HepG2 (cell line): ENCODE measurements around the gene OSGIN1. TPM values are rescaled to one million over a fixed set of nuclear protein-coding genes. Genes with fewer than 3 reads are reported as not detected.
A peak's percentile ranks its signal among the peaks of the same experiment; 100 is the strongest.

ENCODE experiments used
- CTCF ChIP-seq: sonication (generic); formaldehyde crosslinking; IDR thresholded peaks from 2 replicates; pipeline ENCODE4 v1.5.0; 2020; ENCODE audit warnings: mild to moderate bottlenecking, missing genetic modification reagents, moderate library complexity
- GATAD1 ChIP-seq: IDR thresholded peaks from 2 replicates; pipeline ENCODE4 v1.6.1; 2016; ENCODE audit warnings: missing genetic modification reagents, missing compliant biosample characterization
- MED1 ChIP-seq: sonication (generic); formaldehyde crosslinking; IDR thresholded peaks from 2 replicates; pipeline ENCODE4 v1.4.0; 2020; ENCODE audit warnings: missing genetic modification reagents
- PAF1 ChIP-seq: IDR thresholded peaks from 2 replicates; pipeline ENCODE4 v1.6.1; 2016; ENCODE audit warnings: missing genetic modification reagents, missing compliant biosample characterization
- RBAK ChIP-seq: sonication (generic); formaldehyde crosslinking; IDR thresholded peaks from 2 replicates; pipeline ENCODE4 v1.5.1; 2020; ENCODE audit warnings: mild to moderate bottlenecking, missing genetic modification reagents
- TARDBP ChIP-seq: sonication (generic); formaldehyde crosslinking; IDR thresholded peaks from 2 replicates; pipeline ENCODE4 v1.8.0; 2022; ENCODE audit warnings: mild to moderate bottlenecking, missing genetic modification reagents
- THYN1 ChIP-seq: sonication (generic); formaldehyde crosslinking; IDR thresholded peaks from 2 replicates; pipeline ENCODE4 v1.8.1; 2023; ENCODE audit warnings: low read depth, mild to moderate bottlenecking, moderate library complexity, missing genetic modification reagents, borderline replicate concordance
- ZNF282 ChIP-seq: fragments of 450-650 bp; IDR thresholded peaks from 2 replicates; pipeline ENCODE4 v1.6.1; 2018; ENCODE audit not compliant: partially characterized antibody
- ZNF354B ChIP-seq: sonication (generic); formaldehyde crosslinking; IDR thresholded peaks from 2 replicates; pipeline ENCODE4 v1.8.0; 2022; ENCODE audit warnings: mild to moderate bottlenecking, missing genetic modification reagents
- polyA plus RNA-seq, 8 experiments: library from polyadenylated mRNA; depleted of rRNA in 3 of 8; stranded (reverse) in 7 of 8; unstranded in 1 of 8; fragments of >200 nt; fragmentation: Illumina TruSeq in 4 of 8; extraction: Trizol in 4 of 8; gene quantifications; 2 replicates each; pipeline versions ENCODE4 v1.2.1 to v1.2.3, GENCODE V29; 2011 to 2016; ENCODE audit warnings: low read depth in 4 of 8, missing spikeins in 1 of 8, mixed read lengths in 1 of 8; ENCODE audit not compliant: insufficient read depth in 1 of 8
- total RNA-seq, 5 experiments: library from RNA; depleted of rRNA; stranded (reverse); fragments of >200 nt; fragmentation: Illumina TruSeq; extraction: Trizol; gene quantifications; 2 replicates each; pipeline ENCODE4 v1.2.3, GENCODE V29; 2016; ENCODE audit warnings: low read depth in 1 of 5
- TF ChIP-seq, protein P1 (sequence below): sonication (generic); formaldehyde crosslinking; IDR thresholded peaks from 2 replicates; pipeline ENCODE4 v1.8.0; 2022; ENCODE audit warnings: mild to moderate bottlenecking, missing genetic modification reagents; ENCODE audit not compliant: insufficient replicate concordance
- TF ChIP-seq, protein P2 (sequence below): sonication (generic); formaldehyde crosslinking; IDR thresholded peaks from 2 replicates; pipeline ENCODE4 v1.4.0; 2020; ENCODE audit warnings: missing genetic modification reagents
- TF ChIP-seq, protein P3 (sequence below): sonication (generic); formaldehyde crosslinking; conservative IDR thresholded peaks from 2 replicates; pipeline ENCODE4 v1.4.0; 2020; ENCODE audit warnings: missing genetic modification reagents
- TF ChIP-seq, protein P4 (sequence below): sonication (generic); formaldehyde crosslinking; IDR thresholded peaks from 2 replicates; pipeline ENCODE4 v1.5.0; 2020; ENCODE audit warnings: missing genetic modification reagents

The OSGIN1 gene
- total and polyA plus RNA-seq, 2 of the 13 experiments (the other 11 are each of a cell fraction or from before 2014, with no cell fraction given): 20.5 to 27.1 TPM

GRCh38 chr16:83942815-83943515, 10.1 kb upstream of the OSGIN1 start (continued):
- peak; percentile 26; the same call in 1 of the 2 replicates for TF ChIP-seq CTCF
- TF ChIP-seq, protein P1, sequence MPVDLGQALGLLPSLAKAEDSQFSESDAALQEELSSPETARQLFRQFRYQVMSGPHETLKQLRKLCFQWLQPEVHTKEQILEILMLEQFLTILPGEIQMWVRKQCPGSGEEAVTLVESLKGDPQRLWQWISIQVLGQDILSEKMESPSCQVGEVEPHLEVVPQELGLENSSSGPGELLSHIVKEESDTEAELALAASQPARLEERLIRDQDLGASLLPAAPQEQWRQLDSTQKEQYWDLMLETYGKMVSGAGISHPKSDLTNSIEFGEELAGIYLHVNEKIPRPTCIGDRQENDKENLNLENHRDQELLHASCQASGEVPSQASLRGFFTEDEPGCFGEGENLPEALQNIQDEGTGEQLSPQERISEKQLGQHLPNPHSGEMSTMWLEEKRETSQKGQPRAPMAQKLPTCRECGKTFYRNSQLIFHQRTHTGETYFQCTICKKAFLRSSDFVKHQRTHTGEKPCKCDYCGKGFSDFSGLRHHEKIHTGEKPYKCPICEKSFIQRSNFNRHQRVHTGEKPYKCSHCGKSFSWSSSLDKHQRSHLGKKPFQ (CRISPR knock-in tag): no peak
- TF ChIP-seq, protein P2, sequence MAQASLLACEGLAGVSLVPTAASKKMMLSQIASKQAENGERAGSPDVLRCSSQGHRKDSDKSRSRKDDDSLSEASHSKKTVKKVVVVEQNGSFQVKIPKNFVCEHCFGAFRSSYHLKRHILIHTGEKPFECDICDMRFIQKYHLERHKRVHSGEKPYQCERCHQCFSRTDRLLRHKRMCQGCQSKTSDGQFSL (CRISPR knock-in tag): no peak
- peak; percentile 100 for TF ChIP-seq TARDBP (CRISPR knock-in tag)
- no peak; the same call in 1 of the 2 replicates for TF ChIP-seq RBAK (CRISPR knock-in tag)
- TF ChIP-seq, protein P3, sequence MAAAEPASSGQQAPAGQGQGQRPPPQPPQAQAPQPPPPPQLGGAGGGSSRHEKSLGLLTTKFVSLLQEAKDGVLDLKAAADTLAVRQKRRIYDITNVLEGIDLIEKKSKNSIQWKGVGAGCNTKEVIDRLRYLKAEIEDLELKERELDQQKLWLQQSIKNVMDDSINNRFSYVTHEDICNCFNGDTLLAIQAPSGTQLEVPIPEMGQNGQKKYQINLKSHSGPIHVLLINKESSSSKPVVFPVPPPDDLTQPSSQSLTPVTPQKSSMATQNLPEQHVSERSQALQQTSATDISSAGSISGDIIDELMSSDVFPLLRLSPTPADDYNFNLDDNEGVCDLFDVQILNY (CRISPR knock-in tag): no peak
- peak; percentile 76; the same call in 1 of the 2 replicates for TF ChIP-seq PAF1 (CRISPR knock-in tag)
- TF ChIP-seq, protein P4, sequence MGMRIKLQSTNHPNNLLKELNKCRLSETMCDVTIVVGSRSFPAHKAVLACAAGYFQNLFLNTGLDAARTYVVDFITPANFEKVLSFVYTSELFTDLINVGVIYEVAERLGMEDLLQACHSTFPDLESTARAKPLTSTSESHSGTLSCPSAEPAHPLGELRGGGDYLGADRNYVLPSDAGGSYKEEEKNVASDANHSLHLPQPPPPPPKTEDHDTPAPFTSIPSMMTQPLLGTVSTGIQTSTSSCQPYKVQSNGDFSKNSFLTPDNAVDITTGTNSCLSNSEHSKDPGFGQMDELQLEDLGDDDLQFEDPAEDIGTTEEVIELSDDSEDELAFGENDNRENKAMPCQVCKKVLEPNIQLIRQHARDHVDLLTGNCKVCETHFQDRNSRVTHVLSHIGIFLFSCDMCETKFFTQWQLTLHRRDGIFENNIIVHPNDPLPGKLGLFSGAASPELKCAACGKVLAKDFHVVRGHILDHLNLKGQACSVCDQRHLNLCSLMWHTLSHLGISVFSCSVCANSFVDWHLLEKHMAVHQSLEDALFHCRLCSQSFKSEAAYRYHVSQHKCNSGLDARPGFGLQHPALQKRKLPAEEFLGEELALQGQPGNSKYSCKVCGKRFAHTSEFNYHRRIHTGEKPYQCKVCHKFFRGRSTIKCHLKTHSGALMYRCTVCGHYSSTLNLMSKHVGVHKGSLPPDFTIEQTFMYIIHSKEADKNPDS (CRISPR knock-in tag): no peak
- TF ChIP-seq THYN1 (CRISPR knock-in tag): no peak
- TF ChIP-seq ZNF354B (CRISPR knock-in tag): no peak
- peak; percentile 83 for TF ChIP-seq GATAD1 (CRISPR knock-in tag)
- TF ChIP-seq MED1: peak; percentile 98
- TF ChIP-seq ZNF282: no peak
